DND-41 (cell line): Measurements from ENCODE around the gene PLEKHH1.

Experiments
- CTCF ChIP-seq: IDR thresholded peaks from 2 replicates; pipeline ENCODE4 v1.5.1; 2012; ENCODE audit warnings: borderline replicate concordance, low read length, moderate library complexity, mild to moderate bottlenecking; ENCODE audit not compliant: poor library complexity, severe bottlenecking; ENCODE audit errors: extremely low read depth
- EZH2 ChIP-seq: IDR thresholded peaks from 3 replicates; pipeline ENCODE4 v1.6.1; 2012; ENCODE audit warnings: borderline replicate concordance, low read depth, mild to moderate bottlenecking, moderate library complexity, low read length, inconsistent platforms; ENCODE audit not compliant: severe bottlenecking

- no peak for TF ChIP-seq CTCF
- TF ChIP-seq EZH2, result no peak
Observed at GRCh38 chr14:67570453-67570852, 37.4 kb downstream of the PLEKHH1 start.
